A549 treated with CORT108297 at 1 μM for 4 hours (cell line): ENCODE data around the gene FGD4. TPM values are rescaled to one million over a fixed set of nuclear protein-coding genes. Genes with fewer than 3 reads are reported as not detected.

Source experiments
- total RNA-seq: library from RNA; stranded (reverse); fragments of 200-300 nt; extraction: Qiagen RNA extraction; gene quantifications from 5 replicates; pipeline ENCODE4 v1.2.3, GENCODE V29; 2022

The FGD4 gene
- total RNA-seq = 2.3 to 4.2 TPM (median 3.2 TPM) in 5 replicates

DNA sequence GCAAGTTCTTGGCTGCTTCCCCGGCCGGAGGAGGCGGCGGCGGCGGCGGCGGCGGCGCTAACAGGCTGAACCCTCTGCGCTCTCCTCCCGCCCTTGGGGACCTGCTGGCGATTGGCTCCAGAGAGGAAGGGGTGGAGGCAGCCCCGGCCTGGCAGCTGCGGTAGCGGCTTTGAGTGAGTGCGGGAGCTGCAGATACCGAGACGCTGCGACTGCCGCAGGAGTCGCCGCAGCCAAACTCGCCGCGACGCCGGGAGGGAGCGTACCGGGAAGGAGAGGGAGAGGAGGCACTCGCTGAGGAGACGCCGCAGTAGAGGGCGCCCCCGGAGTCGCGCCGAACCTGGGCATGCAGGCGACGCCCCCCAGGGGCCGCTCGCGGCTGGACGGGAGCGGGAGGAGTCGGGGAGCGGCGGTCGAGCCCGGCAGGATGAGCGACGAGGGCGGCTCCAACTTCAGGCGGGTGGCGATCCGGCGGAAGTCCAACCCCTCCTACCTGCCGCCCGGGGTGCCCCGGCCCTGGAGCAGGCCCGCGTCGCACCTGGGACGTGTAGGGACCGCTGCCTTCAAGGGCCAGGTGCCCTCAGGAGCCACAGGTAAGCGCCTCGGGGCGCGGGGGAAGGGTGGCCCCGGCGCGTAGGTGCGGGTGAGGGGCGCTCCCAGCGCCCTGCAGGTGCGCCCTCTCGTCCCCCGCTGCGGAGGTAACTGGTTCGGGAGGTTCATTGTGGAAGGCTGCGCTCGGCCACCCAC is at the start of gene FGD4:
Gene FGD4 (plus strand): TSS at position 189 of the 744 bp plus-strand sequence.

DNA sequence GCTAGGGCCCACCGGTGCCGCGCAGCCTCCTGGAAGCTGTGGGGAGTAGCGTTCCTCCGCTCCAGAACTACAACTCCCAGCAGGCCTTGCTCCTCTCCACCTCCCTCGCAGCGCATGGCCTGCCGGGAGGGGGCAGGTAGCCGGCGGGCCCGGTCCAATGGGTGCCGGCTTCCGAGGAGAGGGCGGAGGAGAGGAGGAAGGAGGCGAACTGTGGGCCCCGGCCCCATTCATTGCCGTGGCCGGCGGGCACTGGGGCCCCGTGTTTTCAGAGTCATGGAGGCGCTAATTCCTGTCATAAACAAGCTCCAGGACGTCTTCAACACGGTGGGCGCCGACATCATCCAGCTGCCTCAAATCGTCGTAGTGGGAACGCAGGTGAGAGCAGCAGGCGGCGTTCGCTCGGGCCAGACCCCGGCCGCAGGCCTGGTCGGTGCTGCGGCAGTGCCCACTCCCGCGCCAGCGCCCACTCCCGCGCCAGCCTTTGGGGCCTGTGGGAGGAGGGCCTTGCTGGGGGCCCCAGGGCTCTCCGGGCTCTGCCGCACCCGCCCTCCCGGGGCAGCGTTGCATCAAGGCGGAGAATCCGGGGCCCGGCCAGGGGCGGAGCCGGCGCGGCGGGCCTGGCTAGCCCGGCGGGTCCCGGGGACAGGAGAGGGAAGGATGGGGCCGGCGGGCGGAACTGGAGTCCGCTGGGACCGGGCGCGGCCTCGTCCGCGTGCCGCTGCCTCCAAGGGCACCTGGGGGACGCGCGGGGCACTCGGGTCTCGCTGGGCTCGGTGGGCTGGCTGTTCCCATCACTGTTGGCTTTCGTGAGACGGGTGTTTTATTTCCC is 279.9 kb downstream of the FGD4 start, which contains the start of gene DNM1L:
Gene DNM1L (plus strand): TSS at position 211 of the 829 bp plus-strand sequence. CDS start 63 bp downstream, at position 274.

